Esophagus squamous epithelium (tissue), 5 donors: ENCODE measurements around the gene GAS7. TPM values are rescaled to one million over a fixed set of nuclear protein-coding genes. Genes with fewer than 3 reads are reported as not detected.

Experiments
- DNase-seq: peaks from one replicate; lab custom pipeline; 2025; lab: John Stamatoyannopoulos, UW
- H3K27ac ChIP-seq, 4 donors: fragments of 200-600 bp; sonication (generic); one replicate each; pipeline ENCODE4 v1.5.1; 2016 to 2019; ENCODE audit warnings: mild to moderate bottlenecking in 1 of 4
- H3K27me3 ChIP-seq, 4 donors: fragments of 200-600 bp; sonication (generic); 1 replicate in 3 of 4; 2 replicates in 1 of 4; pipeline versions ENCODE4 v1.5.1 to v1.6.0; 2017 to 2021; ENCODE audit warnings: antibody characterized with exemption in 1 of 4
- H3K36me3 ChIP-seq, 3 donors: fragments of 200-600 bp; sonication (generic); one replicate each; pipeline ENCODE4 v1.5.1; 2016 to 2019
- H3K4me1 ChIP-seq, 3 donors: fragments of 200-600 bp; sonication (generic); one replicate each; pipeline ENCODE4 v1.5.1; 2017 to 2019
- H3K4me3 ChIP-seq, 4 donors: fragments of 200-600 bp; sonication (generic); 1 replicate in 3 of 4; 2 replicates in 1 of 4; pipeline ENCODE4 v1.5.1; 2016 to 2019; ENCODE audit warnings: mild to moderate bottlenecking in 2 of 4, moderate library complexity in 1 of 4
- H3K9me3 ChIP-seq, 3 donors: fragments of 200-600 bp; sonication (generic); one replicate each; pipeline ENCODE4 v1.5.1; 2016 to 2019
- CTCF ChIP-seq, 6 experiments: fragments of 450-650 bp in 4 of 6; fragments of 200-600 bp in 2 of 6; sonication (generic) in 2 of 6; IDR thresholded peaks; one replicate each; pipeline ENCODE4 v1.5.1; 2016 to 2019; ENCODE audit warnings: antibody characterized with exemption in 6 of 6, mild to moderate bottlenecking in 4 of 6, moderate library complexity in 4 of 6
- POLR2A ChIP-seq, 4 donors: fragments of 450-650 bp; IDR thresholded peaks; one replicate each; pipeline ENCODE4 v1.6.1; 2017; ENCODE audit warnings: antibody characterized with exemption in 4 of 4, mild to moderate bottlenecking in 4 of 4, moderate library complexity in 3 of 4
- WGBS, 2 donors: methylation state at CpG; one replicate each; pipeline ENCODE4 v1.1.5; 2018; 5-methylcytosine and 5-hydroxymethylcytosine counted together
- intact Hi-C: fragments of 100-400 bp; cut with DNase I; formaldehyde crosslinking; loops from one replicate; pipeline ENCODE4 v1.15.0; 2022
- total RNA-seq, 4 donors: library from RNA; depleted of rRNA; stranded (reverse); fragments of >200 nt; gene quantifications; one replicate each; pipeline ENCODE4 v1.1.0, GENCODE V29; 2016
- donor health status: DM: yes; HTN: yes; CAD: no.

GAS7 gene
- total RNA-seq, 4 donors from 2014 or later = 16.8 to 39.1 (median 30.1) TPM

GRCh38 chr17:9875441-9875840, 323.0 kb downstream of the GAS7 start:
- no peaks in the 10 kb centered on the region for H3K27me3 ChIP-seq
- no peak for DNase-seq
- H3K36me3 ChIP-seq = no peaks in the 10 kb centered on the region
- no peaks in the 10 kb centered on the region for H3K9me3 ChIP-seq
- H3K27ac ChIP-seq = peak overlapping the region in 2 of 4 donors; percentile 6 to 65
- 48% methylated on average over 3 of the region's 3 CpGs for WGBS, 2 donors
- no peak overlapping the region for H3K4me3 ChIP-seq
- no peak for TF ChIP-seq CTCF (IDR thresholded peaks at IDR 0.05)
- peaks cover 0 to 4% (median 0%) of the 10 kb centered on the region in 3 donors for H3K4me1 ChIP-seq
- intact Hi-C loops = no loop called here

- H3K27me3 ChIP-seq = no peaks in the 10 kb centered on the region
- 67 to 79% methylated on average over 3 of the region's 3 CpGs for WGBS, 2 donors
- no peak for DNase-seq
- TF ChIP-seq CTCF (IDR thresholded peaks at IDR 0.05) (no peak), POLR2A (IDR thresholded peaks at IDR 0.05) (no peak)
- H3K4me3 ChIP-seq = no peak overlapping the region
- peaks cover 0 to 4% (median 0%) of the 10 kb centered on the region in 3 donors for H3K4me1 ChIP-seq
- H3K27ac ChIP-seq = peak overlapping the region in 3 of 4 donors; percentile 2 to 65 (median 6)
- intact Hi-C loops = no loop called here
- H3K36me3 ChIP-seq = no peaks in the 10 kb centered on the region
- no peaks in the 10 kb centered on the region for H3K9me3 ChIP-seq
These were observed 323.7 kb downstream of the GAS7 start for GRCh38 chr17:9874722-9875121.

GRCh38 chr17:9872852-9873251, 325.6 kb downstream of the GAS7 start:
- intact Hi-C loops = no loop called here

GRCh38 chr17:9868552-9868951, 329.9 kb downstream of the GAS7 start:
- no peak for TF ChIP-seq POLR2A (IDR thresholded peaks at IDR 0.05)
- TF ChIP-seq CTCF (IDR thresholded peaks at IDR 0.05) = no peak
- Histone ChIP-seq H3K36me3 (no peaks in the 10 kb centered on the region), H3K4me1 (peaks cover 0 to 4% (median 0%) of the 10 kb centered on the region in 3 donors), H3K4me3 (no peak overlapping the region), H3K27ac (no peak overlapping the region), H3K9me3 (no peaks in the 10 kb centered on the region), H3K27me3 (no peaks in the 10 kb centered on the region)
- intact Hi-C loops = no loop called here
- DNase-seq = no peak
- 41 to 44% methylated on average over 3 of the region's 3 CpGs for WGBS, 2 donors

More at GRCh38 chr17:9872852-9873251, 325.6 kb downstream of the GAS7 start:
- DNase-seq = no peak
- no peak overlapping the region for H3K4me3 ChIP-seq
- no peaks in the 10 kb centered on the region for H3K9me3 ChIP-seq
- WGBS, 2 donors = 29 to 55% methylated on average over 6 of the region's 6 CpGs
- peaks cover 0 to 4% (median 0%) of the 10 kb centered on the region in 3 donors for H3K4me1 ChIP-seq
- H3K36me3 ChIP-seq = no peaks in the 10 kb centered on the region
- TF ChIP-seq CTCF (IDR thresholded peaks at IDR 0.05) (no peak), POLR2A (IDR thresholded peaks at IDR 0.05) (no peak)
- H3K27me3 ChIP-seq = no peaks in the 10 kb centered on the region
- no peak overlapping the region for H3K27ac ChIP-seq

- intact Hi-C loops = no loop called here
- 0% methylated on average over 1 of the region's 1 CpG; no CpG with 5 or more reads in 1 of the 2 donors for WGBS, 2 donors
- Histone ChIP-seq H3K27ac (no peak overlapping the region), H3K9me3 (no peaks in the 10 kb centered on the region), H3K36me3 (no peaks in the 10 kb centered on the region), H3K4me1 (no peaks in the 10 kb centered on the region), H3K4me3 (no peak overlapping the region), H3K27me3 (no peaks in the 10 kb centered on the region)
- no peak for DNase-seq
- TF ChIP-seq CTCF (IDR thresholded peaks at IDR 0.05) (no peak), POLR2A (IDR thresholded peaks at IDR 0.05) (no peak)
These were observed 332.8 kb downstream of the GAS7 start for GRCh38 chr17:9865586-9865985.
